HepG2 (cell line): Measurements from ENCODE around the gene WIZ. TPM values are rescaled to one million over a fixed set of nuclear protein-coding genes. Genes with fewer than 3 reads are reported as not detected.

Source experiments
- ATAC-seq: fragments of 200-7000 bp; cut with Tn5 transposase; 3 replicates; pipeline ENCODE4 v1.9.1; 2020; ENCODE audit warnings: mild to moderate bottlenecking, moderate library complexity
- BruUV-seq: library from RNA; stranded (reverse); fragments of 400-500 nt; replicated peaks from 2 replicates; lab custom pipeline; 2021; lab: Mats Ljungman, UMichigan
- CTCF ChIA-PET: fragments of 300-600 bp; formaldehyde crosslinking; extraction: SDS; loops from one replicate; lab custom pipeline; 2021; ENCODE audit warnings: low total read pairs, inconsistent platforms, low intra/inter-chr PET ratio; lab: Yijun Ruan, JAX
- POLR2A ChIA-PET: fragments of 350-600 bp; sonication (Branson Sonifier 250); formaldehyde crosslinking; loops from one replicate; lab custom pipeline; 2020; ENCODE audit warnings: antibody characterized with exemption, inconsistent platforms; lab: Yijun Ruan, JAX
- DNase-seq: peaks from one replicate; pipeline ENCODE4 v3.0.0-alpha.2; 2015; ENCODE audit warnings: low spot score
- FAIRE-seq: peaks from 3 replicates; lab custom pipeline; 2011; peaks lifted over from hg19 to GRCh38; lab: Jason Lieb, UNC
- H2AFZ ChIP-seq: one replicate; pipeline ENCODE4 v1.6.1; 2011; ENCODE audit warnings: low read length, inconsistent platforms
- H3K27ac ChIP-seq: fragments of 300-600 bp; 3 replicates; pipeline ENCODE4 v1.8.0; 2011; ENCODE audit warnings: mixed run types, mild to moderate bottlenecking, mixed read lengths, low read length, inconsistent platforms; ENCODE audit not compliant: insufficient read depth; ENCODE audit errors: extremely low read length
- H3K27me3 ChIP-seq, 2 experiments: fragments of 200-600 bp in 1 of 2; 2 replicates in 1 of 2; 3 replicates in 1 of 2; pipeline versions ENCODE4 v1.6.0 to v1.8.0; 2011; ENCODE audit warnings: low read length in 2 of 2, mild to moderate bottlenecking in 2 of 2, moderate library complexity in 2 of 2, inconsistent platforms in 1 of 2; ENCODE audit not compliant: insufficient read depth in 2 of 2, control insufficient read depth in 1 of 2
- H3K36me3 ChIP-seq, 2 experiments: fragments of 200-600 bp in 1 of 2; replicated peaks in 1 of 2; 2 replicates in 1 of 2; 3 replicates in 1 of 2; pipeline versions ENCODE4 v1.5.1 to v1.8.0; 2011; ENCODE audit warnings: low read length in 2 of 2, inconsistent platforms in 1 of 2; ENCODE audit not compliant: insufficient read depth in 2 of 2, control insufficient read depth in 1 of 2
- H3K4me1 ChIP-seq: 2 replicates; pipeline ENCODE4 v1.5.1; 2012; ENCODE audit warnings: low read length, inconsistent platforms; ENCODE audit not compliant: insufficient read depth
- H3K4me2 ChIP-seq: 2 replicates; pipeline ENCODE4 v1.6.0; 2011; ENCODE audit warnings: low read depth, low read length, inconsistent platforms
- H3K4me3 ChIP-seq, 3 experiments: fragments of 200-600 bp in 1 of 3; sonication (generic), shearing (Covaris generic) in 1 of 3; replicated peaks in 1 of 3; 2 replicates each; pipeline ENCODE4 v1.5.1; 2011 to 2016; ENCODE audit warnings: low read length in 3 of 3, inconsistent platforms in 2 of 3, low read depth in 2 of 3, mild to moderate bottlenecking in 2 of 3, control low read depth in 1 of 3, mixed read lengths in 1 of 3; ENCODE audit not compliant: insufficient read depth in 1 of 3
- H3K79me2 ChIP-seq: one replicate; pipeline ENCODE4 v1.6.1; 2011; ENCODE audit warnings: low read length, inconsistent platforms; ENCODE audit not compliant: insufficient read depth
- H3K9ac ChIP-seq: 2 replicates; pipeline ENCODE4 v1.6.0; 2011; ENCODE audit warnings: mild to moderate bottlenecking, low read depth, low read length, inconsistent platforms; ENCODE audit not compliant: insufficient read depth
- H3K9me3 ChIP-seq: 2 replicates; pipeline ENCODE4 v1.5.1; 2012; ENCODE audit warnings: mild to moderate bottlenecking, low read length
- H4K20me1 ChIP-seq: 2 replicates; pipeline ENCODE4 v1.6.0; 2011; ENCODE audit warnings: inconsistent platforms, mild to moderate bottlenecking, low read length, moderate library complexity; ENCODE audit not compliant: insufficient read depth
- AGO2 ChIP-seq: fragments of 200-400 bp; formaldehyde crosslinking; optimal IDR thresholded peaks from 2 replicates; pipeline ENCODE3; 2017; ENCODE audit warnings: mild to moderate bottlenecking, low read depth, low read length, moderate library complexity
- BCL6 ChIP-seq: IDR thresholded peaks from 2 replicates; pipeline ENCODE4 v1.6.1; 2016; ENCODE audit warnings: missing genetic modification reagents, missing compliant biosample characterization
- KDM4B ChIP-seq: sonication (generic); formaldehyde crosslinking; IDR thresholded peaks from 2 replicates; pipeline ENCODE4 v1.4.0; 2020; ENCODE audit warnings: missing genetic modification reagents
- RBFOX2 ChIP-seq: fragments of 200-400 bp; formaldehyde crosslinking; IDR thresholded peaks from 2 replicates; pipeline ENCODE4 v1.6.1; 2017; ENCODE audit warnings: low read depth, mild to moderate bottlenecking, low read length
- SOX6 ChIP-seq, 2 experiments: fragments of 450-650 bp in 1 of 2; sonication (generic) in 1 of 2; formaldehyde crosslinking in 1 of 2; IDR thresholded peaks; 2 replicates each; pipeline versions ENCODE4 v1.4.0 to v1.6.1; 2017 to 2020; ENCODE audit warnings: antibody characterized with exemption in 1 of 2, mild to moderate bottlenecking in 1 of 2, missing genetic modification reagents in 1 of 2
- XRCC5 ChIP-seq: fragments of 200-400 bp; formaldehyde crosslinking; optimal IDR thresholded peaks from 2 replicates; pipeline ENCODE3; 2017; ENCODE audit warnings: mild to moderate bottlenecking, low read length
- ZFY ChIP-seq: sonication (generic); formaldehyde crosslinking; IDR thresholded peaks from 2 replicates; pipeline ENCODE4 v1.4.0; 2020; ENCODE audit warnings: missing genetic modification reagents
- ZIK1 ChIP-seq: sonication (generic); formaldehyde crosslinking; IDR thresholded peaks from 2 replicates; pipeline ENCODE4 v1.5.0; 2020; ENCODE audit warnings: mild to moderate bottlenecking, low read depth, missing genetic modification reagents, borderline replicate concordance
- ZMYM2 ChIP-seq: sonication (generic); formaldehyde crosslinking; IDR thresholded peaks from 2 replicates; pipeline ENCODE4 v1.8.0; 2022; ENCODE audit warnings: mild to moderate bottlenecking, missing genetic modification reagents
- ZNF33B ChIP-seq: sonication (generic); formaldehyde crosslinking; IDR thresholded peaks from 2 replicates; pipeline ENCODE4 v1.5.1; 2020; ENCODE audit warnings: mild to moderate bottlenecking, missing genetic modification reagents
- WGBS: methylation state at CpG from one replicate; pipeline ENCODE4 v1.1.6; 2017; ENCODE audit warnings: low lambda C conversion rate; 5-methylcytosine and 5-hydroxymethylcytosine counted together
- in situ Hi-C: cut with HindIII; loops from 2 replicates; pipeline ENCODE4 v1.10.0; 2017; ENCODE audit warnings: low pct_unique_long_range_greater_than_20kb; ENCODE audit not compliant: extremely low pct_ligation_motif_present
- intact Hi-C: fragments of 100-400 bp; cut with micrococcal nuclease; formaldehyde crosslinking; loops from one replicate; pipeline ENCODE4 v1.10.0; 2022; ENCODE audit not compliant: unreplicated experiment
- polyA plus RNA-seq, 8 experiments: library from polyadenylated mRNA; depleted of rRNA in 3 of 8; stranded (reverse) in 7 of 8; unstranded in 1 of 8; fragments of >200 nt; fragmentation: Illumina TruSeq in 4 of 8; extraction: Trizol in 4 of 8; gene quantifications; 2 replicates each; pipeline versions ENCODE4 v1.2.1 to v1.2.3, GENCODE V29; 2011 to 2016; ENCODE audit warnings: low read depth in 4 of 8, missing spikeins in 1 of 8, mixed read lengths in 1 of 8; ENCODE audit not compliant: insufficient read depth in 1 of 8
- total RNA-seq, 5 experiments: library from RNA; depleted of rRNA; stranded (reverse); fragments of >200 nt; fragmentation: Illumina TruSeq; extraction: Trizol; gene quantifications; 2 replicates each; pipeline ENCODE4 v1.2.3, GENCODE V29; 2016; ENCODE audit warnings: low read depth in 1 of 5
- TF ChIP-seq, protein P1 (sequence below): sonication (generic); formaldehyde crosslinking; IDR thresholded peaks from 2 replicates; pipeline ENCODE4 v1.4.0; 2020; ENCODE audit warnings: missing genetic modification reagents

WIZ gene
- total and polyA plus RNA-seq, 2 of the 13 experiments (the other 11 are each of a cell fraction or from before 2014, with no cell fraction given) = 4.7 to 4.8 TPM

- ChIA-PET POLR2A (no interaction called here), CTCF (no interaction called here)
- Histone ChIP-seq H3K9ac (no peak overlapping the region), H4K20me1 (peaks cover 9% of the 10 kb centered on the region), H3K4me3 (no peak overlapping the region), H3K79me2 (peaks cover 21% of the 10 kb centered on the region), H3K4me2 (no peak overlapping the region), H2AFZ (no peak overlapping the region), H3K27ac (no peak overlapping the region), H3K9me3 (no peaks in the 10 kb centered on the region), H3K4me1 (no peaks in the 10 kb centered on the region), H3K36me3 (peaks cover 52 to 85% of the 10 kb centered on the region in 2 experiments), H3K27me3 (no peaks in the 10 kb centered on the region)
- ATAC-seq (peak; percentile 13; the same call in 1 of the 3 replicates), DNase-seq (no peak), FAIRE-seq (no peak)
- intact Hi-C loops = no loop called here
- 100% methylated on average over 8 of the region's 50 CpGs for WGBS
- TF ChIP-seq RBFOX2 = peak; percentile 44; the same call in 1 of the 2 replicates
- TF ChIP-seq BCL6 (CRISPR knock-in tag) = no peak
- TF ChIP-seq AGO2 = peak; percentile 82
- in situ Hi-C loops = no loop called here
- no TSS peak for BruUV-seq
Observed at GRCh38 chr19:15398501-15399233, 51.1 kb downstream of the WIZ start.

- no peak for DNase-seq
- intact Hi-C loops (no loop called here), in situ Hi-C loops (no loop called here)
- CTCF ChIA-PET = no interaction called here
- FAIRE-seq = no peak
- H3K4me2 ChIP-seq = no peak overlapping the region
- H3K4me3 ChIP-seq = no peak overlapping the region
- peaks cover 45 to 85% of the 10 kb centered on the region in 2 experiments for H3K36me3 ChIP-seq
- no peaks in the 10 kb centered on the region for H3K4me1 ChIP-seq
- H3K27me3 ChIP-seq = no peaks in the 10 kb centered on the region
- H3K9ac ChIP-seq = no peak overlapping the region
- TF ChIP-seq SOX6 (IDR thresholded peaks at IDR 0.05) (no peak), SOX6 (CRISPR knock-in tag; IDR thresholded peaks at IDR 0.05) (no peak), ZNF33B (no peak), ZIK1 (CRISPR knock-in tag) (no peak), KDM4B (CRISPR knock-in tag) (no peak), XRCC5 (no peak), ZFY (CRISPR knock-in tag) (no peak), ZMYM2 (no peak)
- TF ChIP-seq, protein P1, sequence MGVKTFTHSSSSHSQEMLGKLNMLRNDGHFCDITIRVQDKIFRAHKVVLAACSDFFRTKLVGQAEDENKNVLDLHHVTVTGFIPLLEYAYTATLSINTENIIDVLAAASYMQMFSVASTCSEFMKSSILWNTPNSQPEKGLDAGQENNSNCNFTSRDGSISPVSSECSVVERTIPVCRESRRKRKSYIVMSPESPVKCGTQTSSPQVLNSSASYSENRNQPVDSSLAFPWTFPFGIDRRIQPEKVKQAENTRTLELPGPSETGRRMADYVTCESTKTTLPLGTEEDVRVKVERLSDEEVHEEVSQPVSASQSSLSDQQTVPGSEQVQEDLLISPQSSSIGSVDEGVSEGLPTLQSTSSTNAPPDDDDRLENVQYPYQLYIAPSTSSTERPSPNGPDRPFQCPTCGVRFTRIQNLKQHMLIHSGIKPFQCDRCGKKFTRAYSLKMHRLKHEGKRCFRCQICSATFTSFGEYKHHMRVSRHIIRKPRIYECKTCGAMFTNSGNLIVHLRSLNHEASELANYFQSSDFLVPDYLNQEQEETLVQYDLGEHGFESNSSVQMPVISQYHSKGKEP (CRISPR knock-in tag) = no peak
- no peaks in the 10 kb centered on the region for H3K9me3 ChIP-seq
- peaks cover 9% of the 10 kb centered on the region for H4K20me1 ChIP-seq
- H3K79me2 ChIP-seq = peaks cover 12% of the 10 kb centered on the region
- no peak overlapping the region for H2AFZ ChIP-seq
- H3K27ac ChIP-seq = no peak overlapping the region
- POLR2A ChIA-PET = no interaction called here
- 95% methylated on average over 11 of the region's 11 CpGs for WGBS
- ATAC-seq = no peak
- BruUV-seq = no TSS peak
Observed at GRCh38 chr19:15397782-15398181, 52.0 kb downstream of the WIZ start.
